Fibroblast of lung (primary cell): ENCODE results near the gene KIF13A.

Experiments used
- EZH2 ChIP-seq: IDR thresholded peaks from 2 replicates; pipeline ENCODE4 v1.5.1; 2012; ENCODE audit warnings: low read length, control low read depth, mild to moderate bottlenecking; ENCODE audit errors: missing control alignments
- TF ChIP-seq, protein P1 (sequence below), 2 donors: IDR thresholded peaks in 1 of 2; conservative IDR thresholded peaks in 1 of 2; 1 replicate in 1 of 2; 2 replicates in 1 of 2; pipeline ENCODE4 v1.5.1; 2011 to 2012; ENCODE audit warnings: low read length in 2 of 2, control low read depth in 1 of 2, inconsistent platforms in 1 of 2, low read depth in 1 of 2, mild to moderate bottlenecking in 1 of 2

DNA sequence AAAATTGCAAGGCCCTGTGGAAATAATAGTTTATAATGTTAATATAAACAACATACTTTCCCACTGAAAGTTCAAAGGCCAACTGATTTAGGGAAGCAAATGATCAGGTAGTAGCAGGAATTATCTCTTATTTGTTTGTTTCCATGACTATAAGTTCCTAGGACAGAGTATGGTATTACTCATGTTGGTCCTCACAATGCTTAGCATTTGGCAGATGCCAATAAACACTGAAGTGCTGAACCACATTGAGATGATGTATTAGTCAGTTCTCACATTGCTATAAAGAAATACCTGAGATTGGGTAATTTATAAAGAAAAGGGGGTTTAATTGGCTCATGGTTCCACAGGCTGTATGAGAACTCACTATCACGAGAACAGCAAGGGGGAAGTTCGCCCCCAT is 151.1 kb downstream of the KIF13A start:
- TF ChIP-seq, protein P1, sequence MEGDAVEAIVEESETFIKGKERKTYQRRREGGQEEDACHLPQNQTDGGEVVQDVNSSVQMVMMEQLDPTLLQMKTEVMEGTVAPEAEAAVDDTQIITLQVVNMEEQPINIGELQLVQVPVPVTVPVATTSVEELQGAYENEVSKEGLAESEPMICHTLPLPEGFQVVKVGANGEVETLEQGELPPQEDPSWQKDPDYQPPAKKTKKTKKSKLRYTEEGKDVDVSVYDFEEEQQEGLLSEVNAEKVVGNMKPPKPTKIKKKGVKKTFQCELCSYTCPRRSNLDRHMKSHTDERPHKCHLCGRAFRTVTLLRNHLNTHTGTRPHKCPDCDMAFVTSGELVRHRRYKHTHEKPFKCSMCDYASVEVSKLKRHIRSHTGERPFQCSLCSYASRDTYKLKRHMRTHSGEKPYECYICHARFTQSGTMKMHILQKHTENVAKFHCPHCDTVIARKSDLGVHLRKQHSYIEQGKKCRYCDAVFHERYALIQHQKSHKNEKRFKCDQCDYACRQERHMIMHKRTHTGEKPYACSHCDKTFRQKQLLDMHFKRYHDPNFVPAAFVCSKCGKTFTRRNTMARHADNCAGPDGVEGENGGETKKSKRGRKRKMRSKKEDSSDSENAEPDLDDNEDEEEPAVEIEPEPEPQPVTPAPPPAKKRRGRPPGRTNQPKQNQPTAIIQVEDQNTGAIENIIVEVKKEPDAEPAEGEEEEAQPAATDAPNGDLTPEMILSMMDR (conservative IDR thresholded peaks at IDR 0.05 in 1 of 2, IDR thresholded peaks at IDR 0.05 in 1 of 2; ENCODE audit: low read depth in 1 of 2, low read length in 2 of 2): no peak
- TF ChIP-seq EZH2: no peak
